Panc1 (cell line): ENCODE measurements around the gene EXOC6B. TPM values are rescaled to one million over a fixed set of nuclear protein-coding genes. Genes with fewer than 3 reads are reported as not detected.

Experiments
- ATAC-seq: fragments of 200-7000 bp; cut with Tn5 transposase; 2 replicates; pipeline ENCODE4 v1.9.1; 2020; ENCODE audit warnings: mild to moderate bottlenecking, moderate library complexity
- BruUV-seq: library from RNA; stranded (reverse); fragments of 400-500 nt; replicated peaks from 2 replicates; lab custom pipeline; 2021; lab: Mats Ljungman, UMichigan
- CTCF ChIA-PET: fragments of 300-600 bp; sonication (Branson Sonifier 250); formaldehyde crosslinking; loops from one replicate; lab custom pipeline; 2022; ENCODE audit warnings: antibody characterized with exemption; lab: Charles Lee
- POLR2A ChIA-PET: fragments of 300-600 bp; sonication (Branson Sonifier 250); formaldehyde crosslinking; loops from one replicate; lab custom pipeline; 2022; ENCODE audit warnings: antibody characterized with exemption; lab: Charles Lee
- DNase-seq: peaks from one replicate; pipeline ENCODE4 v3.0.0-alpha.2; 2010; ENCODE audit warnings: low read depth, low spot score
- H3K27ac ChIP-seq: 2 replicates; pipeline ENCODE4 v1.5.1; 2011; ENCODE audit warnings: mild to moderate bottlenecking, low read length, inconsistent platforms
- H3K27me3 ChIP-seq: fragments of 200-500 bp; sonication (Bioruptor generic); 2 replicates; pipeline ENCODE4 v1.6.0; 2014; ENCODE audit warnings: low read length, inconsistent platforms; ENCODE audit not compliant: control insufficient read depth, insufficient read depth
- H3K36me3 ChIP-seq: fragments of 200-500 bp; sonication (Bioruptor generic); 2 replicates; pipeline ENCODE4 v1.5.1; 2014; ENCODE audit warnings: inconsistent platforms, mild to moderate bottlenecking, low read length, moderate library complexity; ENCODE audit not compliant: control insufficient read depth, insufficient read depth
- H3K4me1 ChIP-seq: 2 replicates; pipeline ENCODE4 v1.5.1; 2011; ENCODE audit warnings: inconsistent platforms, mild to moderate bottlenecking, low read length, moderate library complexity; ENCODE audit not compliant: control insufficient read depth, insufficient read depth
- H3K4me3 ChIP-seq, 2 experiments: 2 replicates each; pipeline ENCODE4 v1.5.1; 2011 to 2012; ENCODE audit warnings: low read depth in 2 of 2, low read length in 2 of 2, mild to moderate bottlenecking in 2 of 2, inconsistent platforms in 1 of 2, moderate library complexity in 1 of 2
- H3K9me3 ChIP-seq: fragments of 200-500 bp; sonication (Bioruptor generic); 2 replicates; pipeline ENCODE4 v1.5.1; 2014; ENCODE audit warnings: low read depth, mild to moderate bottlenecking, inconsistent platforms, low read length, moderate library complexity; ENCODE audit not compliant: control insufficient read depth, insufficient read depth
- POLR2AphosphoS5 ChIP-seq: IDR thresholded peaks from 2 replicates; pipeline ENCODE4 v1.6.1; 2012; ENCODE audit warnings: mild to moderate bottlenecking, low read depth, low read length, moderate library complexity
- REST ChIP-seq, 2 experiments: IDR thresholded peaks; 2 replicates each; pipeline ENCODE4 v1.6.1; 2011 to 2012; ENCODE audit warnings: low read depth in 2 of 2, control low read depth in 1 of 2, low read length in 1 of 2, mild to moderate bottlenecking in 1 of 2, moderate library complexity in 1 of 2; ENCODE audit not compliant: insufficient read depth in 1 of 2
- SIN3A ChIP-seq: IDR thresholded peaks from 2 replicates; pipeline ENCODE4 v1.6.1; 2012; ENCODE audit warnings: low read depth, mild to moderate bottlenecking, low read length, moderate library complexity, borderline replicate concordance; ENCODE audit not compliant: insufficient read depth
- TCF7L2 ChIP-seq: IDR thresholded peaks from 2 replicates; pipeline ENCODE4 v1.6.1; 2011; ENCODE audit warnings: mild to moderate bottlenecking, low read depth, low read length, inconsistent platforms
- in situ Hi-C: cut with HindIII; loops from 2 replicates; pipeline ENCODE4 v1.10.0; 2016; ENCODE audit warnings: low sequenced_read_pairs, low pct_unique_long_range_greater_than_20kb
- intact Hi-C: fragments of 100-400 bp; cut with micrococcal nuclease; formaldehyde crosslinking; loops from one replicate; pipeline ENCODE4 v1.10.0; 2022; ENCODE audit not compliant: unreplicated experiment
- total RNA-seq: library from RNA; stranded (reverse); gene quantifications from one replicate; pipeline ENCODE4 v1.2.1, GENCODE V29; 2021; ENCODE audit not compliant: unreplicated experiment
- TF ChIP-seq, protein P1 (sequence below): fragments of 450-650 bp; IDR thresholded peaks from 2 replicates; pipeline ENCODE4 v1.5.1; 2017; ENCODE audit warnings: mild to moderate bottlenecking

Gene EXOC6B
- total RNA-seq, 1 experiment from 2014 or later, result 23.2 TPM

GRCh38 chr2:72554381-72554780, 271.5 kb downstream of the EXOC6B start:
- no peaks in the 10 kb centered on the region for H3K36me3 ChIP-seq
- ChIA-PET POLR2A (no interaction called here), CTCF (no interaction called here)
- in situ Hi-C loops, result no loop called here
- no TSS peak for BruUV-seq
- H3K4me3 ChIP-seq, result no peak overlapping the region
- H3K9me3 ChIP-seq, result no peaks in the 10 kb centered on the region
- DNase-seq, result no peak
- intact Hi-C loops, result no loop called here
- no peaks in the 10 kb centered on the region for H3K27me3 ChIP-seq
- no peak for ATAC-seq
- no peak for TF ChIP-seq TCF7L2
- TF ChIP-seq, protein P1, sequence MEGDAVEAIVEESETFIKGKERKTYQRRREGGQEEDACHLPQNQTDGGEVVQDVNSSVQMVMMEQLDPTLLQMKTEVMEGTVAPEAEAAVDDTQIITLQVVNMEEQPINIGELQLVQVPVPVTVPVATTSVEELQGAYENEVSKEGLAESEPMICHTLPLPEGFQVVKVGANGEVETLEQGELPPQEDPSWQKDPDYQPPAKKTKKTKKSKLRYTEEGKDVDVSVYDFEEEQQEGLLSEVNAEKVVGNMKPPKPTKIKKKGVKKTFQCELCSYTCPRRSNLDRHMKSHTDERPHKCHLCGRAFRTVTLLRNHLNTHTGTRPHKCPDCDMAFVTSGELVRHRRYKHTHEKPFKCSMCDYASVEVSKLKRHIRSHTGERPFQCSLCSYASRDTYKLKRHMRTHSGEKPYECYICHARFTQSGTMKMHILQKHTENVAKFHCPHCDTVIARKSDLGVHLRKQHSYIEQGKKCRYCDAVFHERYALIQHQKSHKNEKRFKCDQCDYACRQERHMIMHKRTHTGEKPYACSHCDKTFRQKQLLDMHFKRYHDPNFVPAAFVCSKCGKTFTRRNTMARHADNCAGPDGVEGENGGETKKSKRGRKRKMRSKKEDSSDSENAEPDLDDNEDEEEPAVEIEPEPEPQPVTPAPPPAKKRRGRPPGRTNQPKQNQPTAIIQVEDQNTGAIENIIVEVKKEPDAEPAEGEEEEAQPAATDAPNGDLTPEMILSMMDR, result no peak
- TF ChIP-seq POLR2AphosphoS5, result no peak
- no peak for TF ChIP-seq SIN3A
- no peak for TF ChIP-seq REST (IDR thresholded peaks at IDR 0.05; ENCODE audit: insufficient read depth in 1 of 2, low read depth in 2 of 2, low read length in 1 of 2)
- no peak overlapping the region for H3K27ac ChIP-seq
- H3K4me1 ChIP-seq, result no peaks in the 10 kb centered on the region

GRCh38 chr2:72548081-72548764, 277.6 kb downstream of the EXOC6B start:
- no peak for DNase-seq
- no peak for TF ChIP-seq SIN3A
- 0 out of 2 replicates have a peak, but pooled peaks have one; percentile 27 for TF ChIP-seq TCF7L2
- no peaks in the 10 kb centered on the region for H3K4me1 ChIP-seq
- H3K36me3 ChIP-seq, result no peaks in the 10 kb centered on the region
- ChIA-PET POLR2A (no interaction called here), CTCF (no interaction called here)
- no peak overlapping the region for H3K27ac ChIP-seq
- in situ Hi-C loops, result no loop called here
- H3K9me3 ChIP-seq, result no peaks in the 10 kb centered on the region
- no peaks in the 10 kb centered on the region for H3K27me3 ChIP-seq
- BruUV-seq, result no TSS peak
- intact Hi-C loops, result no loop called here
- ATAC-seq, result no peak
- H3K4me3 ChIP-seq, result no peak overlapping the region

- no TSS peak for BruUV-seq
- TF ChIP-seq SIN3A (no peak), TCF7L2 (no peak), POLR2AphosphoS5 (no peak), REST (IDR thresholded peaks at IDR 0.05; ENCODE audit: insufficient read depth in 1 of 2, low read depth in 2 of 2, low read length in 1 of 2) (no peak)
- TF ChIP-seq, protein P1, result no peak
- DNase-seq, result no peak
- Histone ChIP-seq H3K27me3 (no peaks in the 10 kb centered on the region), H3K9me3 (no peaks in the 10 kb centered on the region), H3K27ac (no peak overlapping the region), H3K36me3 (no peaks in the 10 kb centered on the region), H3K4me3 (no peak overlapping the region), H3K4me1 (no peaks in the 10 kb centered on the region)
- ChIA-PET CTCF (no interaction called here), POLR2A (no interaction called here)
- intact Hi-C loops, result no loop called here
- in situ Hi-C loops, result no loop called here
- no peak for ATAC-seq
These were observed 280.0 kb downstream of the EXOC6B start for GRCh38 chr2:72545790-72546189.
